Panc1 (cell line): ENCODE measurements around the gene EGFR. TPM values are rescaled to one million over a fixed set of nuclear protein-coding genes. Genes with fewer than 3 reads are reported as not detected.

Experiments used
- ATAC-seq: fragments of 200-7000 bp; cut with Tn5 transposase; 2 replicates; pipeline ENCODE4 v1.9.1; 2020; ENCODE audit warnings: mild to moderate bottlenecking, moderate library complexity
- BruUV-seq: library from RNA; stranded (reverse); fragments of 400-500 nt; replicated peaks from 2 replicates; lab custom pipeline; 2021; lab: Mats Ljungman, UMichigan
- CTCF ChIA-PET: fragments of 300-600 bp; sonication (Branson Sonifier 250); formaldehyde crosslinking; loops from one replicate; lab custom pipeline; 2022; ENCODE audit warnings: antibody characterized with exemption; lab: Charles Lee
- POLR2A ChIA-PET: fragments of 300-600 bp; sonication (Branson Sonifier 250); formaldehyde crosslinking; loops from one replicate; lab custom pipeline; 2022; ENCODE audit warnings: antibody characterized with exemption; lab: Charles Lee
- DNase-seq: peaks from one replicate; pipeline ENCODE4 v3.0.0-alpha.2; 2010; ENCODE audit warnings: low read depth, low spot score
- H3K27ac ChIP-seq: 2 replicates; pipeline ENCODE4 v1.5.1; 2011; ENCODE audit warnings: mild to moderate bottlenecking, low read length, inconsistent platforms
- H3K27me3 ChIP-seq: fragments of 200-500 bp; sonication (Bioruptor generic); 2 replicates; pipeline ENCODE4 v1.6.0; 2014; ENCODE audit warnings: low read length, inconsistent platforms; ENCODE audit not compliant: control insufficient read depth, insufficient read depth
- H3K36me3 ChIP-seq: fragments of 200-500 bp; sonication (Bioruptor generic); 2 replicates; pipeline ENCODE4 v1.5.1; 2014; ENCODE audit warnings: inconsistent platforms, mild to moderate bottlenecking, low read length, moderate library complexity; ENCODE audit not compliant: control insufficient read depth, insufficient read depth
- H3K4me1 ChIP-seq: 2 replicates; pipeline ENCODE4 v1.5.1; 2011; ENCODE audit warnings: inconsistent platforms, mild to moderate bottlenecking, low read length, moderate library complexity; ENCODE audit not compliant: control insufficient read depth, insufficient read depth
- H3K4me3 ChIP-seq, 2 experiments: 2 replicates each; pipeline ENCODE4 v1.5.1; 2011 to 2012; ENCODE audit warnings: low read depth in 2 of 2, low read length in 2 of 2, mild to moderate bottlenecking in 2 of 2, inconsistent platforms in 1 of 2, moderate library complexity in 1 of 2
- H3K9me3 ChIP-seq: fragments of 200-500 bp; sonication (Bioruptor generic); 2 replicates; pipeline ENCODE4 v1.5.1; 2014; ENCODE audit warnings: low read depth, mild to moderate bottlenecking, inconsistent platforms, low read length, moderate library complexity; ENCODE audit not compliant: control insufficient read depth, insufficient read depth
- CTCF ChIP-seq: fragments of 450-650 bp; IDR thresholded peaks from 2 replicates; pipeline ENCODE4 v1.5.1; 2017; ENCODE audit warnings: mild to moderate bottlenecking
- POLR2AphosphoS5 ChIP-seq: IDR thresholded peaks from 2 replicates; pipeline ENCODE4 v1.6.1; 2012; ENCODE audit warnings: mild to moderate bottlenecking, low read depth, low read length, moderate library complexity
- REST ChIP-seq, 2 experiments: IDR thresholded peaks; 2 replicates each; pipeline ENCODE4 v1.6.1; 2011 to 2012; ENCODE audit warnings: low read depth in 2 of 2, control low read depth in 1 of 2, low read length in 1 of 2, mild to moderate bottlenecking in 1 of 2, moderate library complexity in 1 of 2; ENCODE audit not compliant: insufficient read depth in 1 of 2
- SIN3A ChIP-seq: IDR thresholded peaks from 2 replicates; pipeline ENCODE4 v1.6.1; 2012; ENCODE audit warnings: low read depth, mild to moderate bottlenecking, low read length, moderate library complexity, borderline replicate concordance; ENCODE audit not compliant: insufficient read depth
- TCF7L2 ChIP-seq: IDR thresholded peaks from 2 replicates; pipeline ENCODE4 v1.6.1; 2011; ENCODE audit warnings: mild to moderate bottlenecking, low read depth, low read length, inconsistent platforms
- in situ Hi-C: cut with HindIII; loops from 2 replicates; pipeline ENCODE4 v1.10.0; 2016; ENCODE audit warnings: low sequenced_read_pairs, low pct_unique_long_range_greater_than_20kb
- intact Hi-C: fragments of 100-400 bp; cut with micrococcal nuclease; formaldehyde crosslinking; loops from one replicate; pipeline ENCODE4 v1.10.0; 2022; ENCODE audit not compliant: unreplicated experiment
- total RNA-seq: library from RNA; stranded (reverse); gene quantifications from one replicate; pipeline ENCODE4 v1.2.1, GENCODE V29; 2021; ENCODE audit not compliant: unreplicated experiment

Gene EGFR
- total RNA-seq, 1 experiment from 2014 or later, result 156 TPM

DNA sequence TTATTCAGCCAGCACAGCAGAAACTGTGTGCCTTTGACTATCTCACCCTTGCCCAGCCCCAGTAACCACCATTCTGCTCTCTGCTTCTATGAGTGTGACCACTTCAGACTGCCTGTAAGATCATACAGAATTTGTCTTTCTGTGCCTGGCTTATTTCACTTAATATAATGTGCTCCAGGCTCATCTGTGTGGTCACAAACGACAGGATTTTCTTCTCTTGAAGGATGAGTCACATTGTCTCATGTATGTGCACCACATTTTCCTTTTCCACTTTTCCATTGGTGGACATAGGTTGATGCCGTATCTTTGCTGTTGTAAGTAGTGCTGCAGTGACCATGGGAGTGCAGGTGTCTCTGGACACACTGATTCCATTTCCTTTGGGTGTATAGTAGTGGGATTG, 223.8 kb downstream of the EGFR start:
- no TSS peak for BruUV-seq
- CTCF ChIA-PET, result no interaction called here
- in situ Hi-C loops, result no loop called here

DNA sequence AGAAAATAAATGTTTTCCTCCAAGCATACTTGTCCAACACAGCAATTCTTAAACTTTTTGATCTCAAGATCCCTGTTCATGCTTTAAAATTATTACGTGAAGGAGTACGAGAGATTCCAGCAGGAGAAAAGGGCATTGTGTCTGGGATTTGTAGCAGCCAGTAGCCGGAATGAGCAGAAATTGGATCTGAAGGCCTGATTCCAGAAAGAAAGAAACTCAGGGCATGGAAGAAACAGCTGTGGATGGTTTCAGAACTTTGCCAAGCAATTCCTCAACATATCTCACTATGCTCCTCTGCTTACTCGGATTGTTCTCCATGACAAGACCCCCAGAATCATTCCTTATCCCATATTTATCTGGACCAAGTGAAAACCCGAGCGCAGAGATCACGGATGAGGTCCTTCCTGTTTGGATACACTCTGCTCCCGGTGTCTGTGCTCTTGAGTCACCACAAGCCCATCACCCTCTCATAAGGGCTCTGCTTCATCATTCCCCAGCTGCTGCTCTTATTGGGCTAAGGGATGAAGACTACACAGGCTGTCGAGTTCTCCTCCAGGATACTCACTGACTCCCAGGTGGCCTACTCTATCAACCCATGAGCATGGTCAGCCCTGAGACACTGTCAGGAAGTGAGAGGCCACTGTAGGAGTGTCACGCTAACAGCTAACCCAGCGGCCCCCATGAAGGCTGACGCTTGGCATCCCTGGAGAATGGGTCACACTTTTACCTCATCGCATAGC, 225.4 kb downstream of the EGFR start:
- in situ Hi-C loops (no loop called here), intact Hi-C loops (no loop called here)
- TF ChIP-seq TCF7L2 (no peak), POLR2AphosphoS5 (no peak), SIN3A (no peak), CTCF (no peak), REST (IDR thresholded peaks at IDR 0.05; ENCODE audit: insufficient read depth in 1 of 2, low read depth in 2 of 2, low read length in 1 of 2) (no peak)
- ATAC-seq, result no peak
- H3K27me3 ChIP-seq, result no peaks in the 10 kb centered on the region; the same call in 1 of the 2 replicates
- ChIA-PET CTCF (no interaction called here), POLR2A (no interaction called here)
- no TSS peak for BruUV-seq
- no peaks in the 10 kb centered on the region for H3K36me3 ChIP-seq
- H3K27ac ChIP-seq, result no peak overlapping the region
- H3K4me3 ChIP-seq, result no peak overlapping the region
- peaks cover 4% of the 10 kb centered on the region for H3K4me1 ChIP-seq
- no peak for DNase-seq
- H3K9me3 ChIP-seq, result no peaks in the 10 kb centered on the region

More for the DNA sequence above, 223.8 kb downstream of the EGFR start:
- Histone ChIP-seq H3K9me3 (no peaks in the 10 kb centered on the region), H3K36me3 (no peaks in the 10 kb centered on the region), H3K4me3 (no peak overlapping the region), H3K27ac (no peak overlapping the region), H3K27me3 (peaks cover 2% of the 10 kb centered on the region; the same call in 1 of the 2 replicates), H3K4me1 (peaks cover 4% of the 10 kb centered on the region)
- ATAC-seq, result no peak
- intact Hi-C loops, result no loop called here
- DNase-seq, result no peak
- TF ChIP-seq POLR2AphosphoS5 (no peak), SIN3A (no peak), TCF7L2 (no peak), CTCF (no peak), REST (IDR thresholded peaks at IDR 0.05; ENCODE audit: insufficient read depth in 1 of 2, low read depth in 2 of 2, low read length in 1 of 2) (no peak)
- POLR2A ChIA-PET, result interaction anchor here (0.7 kb wide), 1 partner anchor 29 kb away, joined by 6 read pairs; no protein-coding TSS in a partner anchor
